Activated B cell treated with CpG ODN at 0.5 μM for 24 hours (primary cell): ENCODE results near the gene BHLHE23. TPM values are rescaled to one million over a fixed set of nuclear protein-coding genes. Genes with fewer than 3 reads are reported as not detected.

Experiments used
- ATAC-seq: fragments of 200-7000 bp; cut with Tn5 transposase; one replicate; pipeline ENCODE4 v1.10.0; 2021; ENCODE audit warnings: low read depth, mild to moderate bottlenecking, moderate library complexity
- CTCF ChIA-PET: fragments of 350-600 bp; sonication (Branson Sonifier 250); formaldehyde crosslinking; loops from one replicate; lab custom pipeline; 2021; ENCODE audit warnings: antibody characterized with exemption; lab: Charles Lee
- POLR2A ChIA-PET: fragments of 350-600 bp; sonication (Branson Sonifier 250); formaldehyde crosslinking; loops from one replicate; lab custom pipeline; 2021; ENCODE audit warnings: antibody characterized with exemption; lab: Charles Lee
- DNase-seq: peaks from one replicate; pipeline ENCODE4 v3.0.0; 2022
- H3K27ac Mint-ChIP-seq: one replicate; pipeline ENCODE4 v1.8.0; 2020; ENCODE audit warnings: mixed read lengths
- H3K27me3 Mint-ChIP-seq: one replicate; pipeline ENCODE4 v1.8.0; 2021; ENCODE audit warnings: mixed read lengths
- H3K36me3 Mint-ChIP-seq: one replicate; pipeline ENCODE4 v1.8.0; 2021; ENCODE audit warnings: low read depth, mixed read lengths
- H3K4me1 Mint-ChIP-seq: one replicate; pipeline ENCODE4 v1.8.0; 2021; ENCODE audit warnings: mixed read lengths
- H3K4me3 Mint-ChIP-seq: one replicate; pipeline ENCODE4 v1.8.0; 2020; ENCODE audit warnings: mild to moderate bottlenecking, mixed read lengths
- H3K9me3 Mint-ChIP-seq: one replicate; pipeline ENCODE4 v1.8.0; 2020; ENCODE audit warnings: mixed read lengths
- CTCF ChIP-seq: fragments of 200-600 bp; IDR thresholded peaks from one replicate; pipeline ENCODE4 v1.8.0; 2022; ENCODE audit warnings: antibody characterized with exemption, mild to moderate bottlenecking
- intact Hi-C: fragments of 100-400 bp; cut with micrococcal nuclease; formaldehyde crosslinking; loops from one replicate; pipeline ENCODE4 v1.15.1; 2024
- total RNA-seq: library from RNA; stranded (reverse); gene quantifications from 2 replicates; pipeline ENCODE4 v1.2.3, GENCODE V29; 2022

Gene BHLHE23
- total RNA-seq, 1 donor from 2014 or later = not detected

DNA sequence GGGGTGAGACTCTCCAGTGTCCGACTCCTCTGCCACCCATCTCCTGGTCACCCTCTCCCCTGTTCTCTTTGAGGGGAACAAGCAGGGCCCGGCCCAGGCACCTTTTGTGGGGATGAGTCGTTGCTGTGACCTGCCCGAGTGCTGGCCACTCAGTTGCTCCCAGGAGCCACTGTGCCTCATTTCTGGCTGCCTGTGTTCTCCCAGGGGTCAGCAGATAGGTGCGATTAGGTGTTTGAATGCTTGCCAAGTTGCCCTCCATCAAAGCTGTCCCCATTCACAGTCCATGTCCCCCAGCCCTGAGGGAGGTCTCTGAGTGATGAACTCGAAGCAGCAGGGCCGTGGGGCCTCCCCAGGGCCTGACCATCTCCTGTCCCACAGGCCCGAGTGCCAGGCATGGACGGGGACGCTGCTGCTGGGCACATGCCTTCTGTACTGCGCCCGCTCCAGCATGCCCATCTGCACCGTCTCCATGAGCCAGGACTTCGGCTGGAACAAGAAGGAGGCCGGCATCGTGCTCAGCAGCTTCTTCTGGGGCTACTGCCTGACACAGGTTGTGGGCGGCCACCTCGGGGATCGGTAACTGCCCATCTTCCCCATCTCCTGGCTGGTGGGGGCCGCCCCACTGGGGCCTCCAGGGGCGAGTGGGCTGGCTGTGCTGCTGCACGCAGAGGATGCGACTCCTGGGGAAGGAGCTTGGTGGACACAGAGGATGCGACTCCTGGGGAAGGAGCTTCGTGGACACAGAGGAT, 50.2 kb downstream of the BHLHE23 start:
- ChIA-PET POLR2A (no interaction called here), CTCF (interaction anchor here (1.5 kb wide), 1 partner anchor 16 kb away, joined by 3 read pairs; no protein-coding TSS in a partner anchor)
- H3K27ac Mint-ChIP-seq = no peak overlapping the region
- no peak for DNase-seq
- no peak for TF ChIP-seq CTCF
- no peak overlapping the region for H3K4me3 Mint-ChIP-seq
- no peaks in the 10 kb centered on the region for H3K9me3 Mint-ChIP-seq
- no peaks in the 10 kb centered on the region for H3K27me3 Mint-ChIP-seq
- intact Hi-C loops = loop anchor here (10.0 kb wide), 1 partner anchor 58 kb away; no protein-coding TSS in a partner anchor
- H3K36me3 Mint-ChIP-seq = peaks cover 19% of the 10 kb centered on the region
- H3K4me1 Mint-ChIP-seq = peaks cover 44% of the 10 kb centered on the region
- ATAC-seq = no peak

Other genes with a start within 250 kb of the BHLHE23 start
- gene MRGBP, start 210.5 kb downstream of the BHLHE23 start, total RNA-seq = 9.8 and 10.7 TPM in 2 replicates
- gene OGFR, start 202.1 kb downstream of the BHLHE23 start, total RNA-seq = 74.6 and 78.9 TPM in 2 replicates
- gene COL9A3, start 189.9 kb downstream of the BHLHE23 start, total RNA-seq = 33.2 and 37.6 TPM in 2 replicates
- gene TCFL5, start 145.1 kb downstream of the BHLHE23 start, total RNA-seq = 54.5 and 55.6 TPM in 2 replicates
- gene DIDO1, start 80.5 kb downstream of the BHLHE23 start, total RNA-seq = 79.2 and 89.1 TPM in 2 replicates
- 40.9 and 43.1 TPM in 2 replicates for gene GID8, start 68.8 kb downstream of the BHLHE23 start, total RNA-seq
- 45.0 and 47.6 TPM in 2 replicates for gene SLC17A9, start 54.3 kb downstream of the BHLHE23 start, total RNA-seq
- gene YTHDF1, start 209.2 kb upstream of the BHLHE23 start, total RNA-seq = 32.6 and 34.1 TPM in 2 replicates
- gene BIRC7, start 228.9 kb upstream of the BHLHE23 start, total RNA-seq = not detected in 2 replicates
- not detected in 2 replicates for gene NKAIN4, start 247.5 kb upstream of the BHLHE23 start, total RNA-seq